Ovary (tissue), 9 donors: Measurements from ENCODE around the gene ENTPD7. TPM values are rescaled to one million over a fixed set of nuclear protein-coding genes. Genes with fewer than 3 reads are reported as not detected.
"Not testable (repeated sequence)": the region's sequence is repeated elsewhere in the genome, so short reads cannot be mapped to it uniquely, and the experiment has no call there.

Experiments
- DNase-seq, 5 donors: peaks; one replicate each; pipeline ENCODE4 v3.0.0-alpha.2; 2019 to 2020
- H3K27ac ChIP-seq, 2 donors: fragments of 200-600 bp; one replicate each; pipeline versions ENCODE4 v1.5.1 to v1.8.0; 2019 to 2022
- H3K27me3 ChIP-seq: fragments of 200-600 bp; one replicate; pipeline ENCODE4 v1.8.0; 2022
- H3K36me3 ChIP-seq: fragments of 200-600 bp; sonication (generic); one replicate; pipeline ENCODE4 v1.5.1; 2019
- H3K4me1 ChIP-seq: one replicate; pipeline ENCODE4 v1.8.1; 2013; ENCODE audit warnings: mild to moderate bottlenecking, moderate library complexity; ENCODE audit not compliant: insufficient read depth
- H3K4me3 ChIP-seq: fragments of 200-600 bp; sonication (generic); one replicate; pipeline ENCODE4 v1.5.1; 2017
- H3K9me3 ChIP-seq, 2 donors: fragments of 200-600 bp in 1 of 2; sonication (generic) in 1 of 2; one replicate each; pipeline versions ENCODE4 v1.5.1 to v1.8.1; 2013 to 2019; ENCODE audit warnings: mild to moderate bottlenecking in 1 of 2, moderate library complexity in 1 of 2
- CTCF ChIP-seq, 3 donors: fragments of 450-650 bp in 2 of 3; fragments of 200-600 bp in 1 of 3; IDR thresholded peaks; one replicate each; pipeline versions ENCODE4 v1.5.1 to v1.8.0; 2016 to 2022; ENCODE audit warnings: antibody characterized with exemption in 3 of 3, mild to moderate bottlenecking in 1 of 3
- EP300 ChIP-seq: sonication (generic); formaldehyde crosslinking; IDR thresholded peaks from one replicate; pipeline ENCODE4 v1.6.1; 2017; ENCODE audit warnings: antibody characterized with exemption
- POLR2A ChIP-seq: fragments of 450-650 bp; IDR thresholded peaks from one replicate; pipeline ENCODE4 v1.6.1; 2017; ENCODE audit warnings: antibody characterized with exemption, mild to moderate bottlenecking, moderate library complexity
- WGBS, 3 donors: extraction: QIAGEN DNeasy Blood & Tissue Kit in 1 of 3; methylation state at CpG; one replicate each; pipeline versions ENCODE4 v1.1.5 to v1.1.7; 2013 to 2017; 5-methylcytosine and 5-hydroxymethylcytosine counted together
- intact Hi-C, 4 donors: fragments of 100-400 bp; cut with DNase I; formaldehyde crosslinking; loops; one replicate each; pipeline versions ENCODE4 v1.11.0 to v1.15.1; 2022 to 2023
- polyA plus RNA-seq, 2 donors: library from polyadenylated mRNA; stranded (reverse); fragments of 200-250 nt in 1 of 2; fragments of 350-450 nt in 1 of 2; fragmentation: Illumina TruSeq in 1 of 2; extraction: RNeasy Lipid Tissue Mini Kit (QIAGEN cat#74804) in 1 of 2; gene quantifications; one replicate each; pipeline ENCODE4 v1.2.3, GENCODE V29; 2013 to 2014
- total RNA-seq, 7 donors: library from RNA; depleted of rRNA in 2 of 7; stranded (reverse); fragments of >200 nt in 2 of 7; fragmentation: NEBNext Ultra II Directional in 3 of 7; extraction: Animal tissue kit (Norgen Biotek cat#: 25700) in 3 of 7; gene quantifications; one replicate each; pipeline versions ENCODE4 v1.1.0 to v1.2.4, GENCODE V29; 2016 to 2023
- donor health status: DM: no; HTN: no; CAD: no; lungs with moderate emphysema.
- donor health status: DM: no; HTN: no; CAD: no.
- donor health status: Bipolar disorder and iron deficiency.
- donor health status: DM: yes; HTN: yes; CAD: no.
- donor health status: DM: no; HTN: no; CAD: no.
- donor health status: DM: yes; HTN: yes; CAD: no.

ENTPD7 gene
- total and polyA plus RNA-seq, 9 donors: 1.1 to 8.8 (median 5.3) TPM

- intact Hi-C loops: loop anchor here in 1 of 4 donors (10.0 kb wide), 2 partner anchors 107 to 297 kb away; partner anchors contain the start of genes GOT1 and SLC25A28
- peak; percentile 96 to 99 (median 97) for DNase-seq
- WGBS, 3 donors: 0 to 1% (median 0%) methylated on average over 71 to 73 of the region's 73 CpGs
- Histone ChIP-seq H3K4me3 (peak within 1 kb of the TSS; percentile 78), H3K9me3 (no peaks in the 10 kb centered on the region), H3K27ac (peak within 1 kb of the TSS; percentile 82 to 91), H3K4me1 (peaks cover 6% of the 10 kb centered on the region), H3K27me3 (no peaks in the 10 kb centered on the region), H3K36me3 (no peaks in the 10 kb centered on the region)
- TF ChIP-seq EP300 (no peak), CTCF (IDR thresholded peaks at IDR 0.05) (peak in 1 of 3 donors; percentile 25), POLR2A (peak; percentile 60)
Measured at GRCh38 chr10:99732033-99732842, 72.9 kb downstream of the ENTPD7 start, which contains the start of the genes COX15 and CUTC. COX15 (minus strand) TSS chr10:99732127; CDS start chr10:99732049, 78 bp downstream. CUTC (plus strand) TSS chr10:99732234; CDS start chr10:99732349, 115 bp downstream.

- Histone ChIP-seq H3K27me3 (no peaks in the 10 kb centered on the region), H3K9me3 (no peaks in the 10 kb centered on the region), H3K36me3 (no peaks in the 10 kb centered on the region), H3K4me3 (no peak overlapping the region), H3K27ac (no peak overlapping the region), H3K4me1 (peaks cover 6% of the 10 kb centered on the region)
- no peak for TF ChIP-seq CTCF (IDR thresholded peaks at IDR 0.05)
- TF ChIP-seq EP300: no peak
- no peak for TF ChIP-seq POLR2A
- intact Hi-C loops: loop anchor here in 1 of 4 donors (10.0 kb wide), 2 partner anchors 109 to 299 kb away; partner anchors contain the start of genes GOT1 and SLC25A28
- no peak for DNase-seq
- 84 to 89% (median 88%) methylated on average over 8 of the region's 8 CpGs for WGBS, 3 donors
Measured at GRCh38 chr10:99733366-99733765, 74.1 kb downstream of the ENTPD7 start.

GRCh38 chr10:99734111-99734510 lies 74.8 kb downstream of the ENTPD7 start:
- H3K27ac ChIP-seq, H3K9me3 ChIP-seq, H3K4me1 ChIP-seq, H3K27me3 ChIP-seq, DNase-seq, H3K4me3 ChIP-seq, H3K36me3 ChIP-seq: not testable (repeated sequence)
- 98 to 99% (median 98%) methylated on average over 10 of the region's 10 CpGs for WGBS, 3 donors
- intact Hi-C loops: loop anchor here in 1 of 4 donors (10.0 kb wide), 2 partner anchors 109 to 299 kb away; partner anchors contain the start of genes GOT1 and SLC25A28

- no peak overlapping the region for H3K27ac ChIP-seq
- H3K4me3 ChIP-seq: no peak overlapping the region
- WGBS, 3 donors: 95 to 100% (median 98%) methylated on average over 2 of the region's 2 CpGs
- peaks cover 1% of the 10 kb centered on the region for H3K4me1 ChIP-seq
- TF ChIP-seq POLR2A (no peak), CTCF (IDR thresholded peaks at IDR 0.05) (no peak), EP300 (no peak)
- no peak for DNase-seq
- no peaks in the 10 kb centered on the region for H3K27me3 ChIP-seq
- no peaks in the 10 kb centered on the region for H3K36me3 ChIP-seq
- intact Hi-C loops: no loop called here
- no peaks in the 10 kb centered on the region for H3K9me3 ChIP-seq
Measured at GRCh38 chr10:99740260-99740659, 81.0 kb downstream of the ENTPD7 start.
